NCI-H524 treated with DMSO at 0.1 percent for 48 hours (cell line): ENCODE measurements around the gene FGB.
"Not testable (repeated sequence)": the region's sequence is repeated elsewhere in the genome, so short reads cannot be mapped to it uniquely, and the experiment has no call there.

ENCODE experiments used
- DNase-seq: peaks from one replicate; lab custom pipeline; 2025; lab: John Stamatoyannopoulos, UW

FGB gene

GRCh38 chr4:154597281-154597680 is 34.5 kb downstream of the FGB start:
- DNase-seq: not testable (repeated sequence)

GRCh38 chr4:154597798-154598774 is 35.3 kb downstream of the FGB start:
- no peak for DNase-seq

GRCh38 chr4:154602404-154603020 is 39.7 kb downstream of the FGB start:
- DNase-seq: no peak

GRCh38 chr4:154603033-154603943 is 40.5 kb downstream of the FGB start:
- no peak for DNase-seq

GRCh38 chr4:154604696-154605200 is 41.9 kb downstream of the FGB start:
- DNase-seq: no peak

DNA sequence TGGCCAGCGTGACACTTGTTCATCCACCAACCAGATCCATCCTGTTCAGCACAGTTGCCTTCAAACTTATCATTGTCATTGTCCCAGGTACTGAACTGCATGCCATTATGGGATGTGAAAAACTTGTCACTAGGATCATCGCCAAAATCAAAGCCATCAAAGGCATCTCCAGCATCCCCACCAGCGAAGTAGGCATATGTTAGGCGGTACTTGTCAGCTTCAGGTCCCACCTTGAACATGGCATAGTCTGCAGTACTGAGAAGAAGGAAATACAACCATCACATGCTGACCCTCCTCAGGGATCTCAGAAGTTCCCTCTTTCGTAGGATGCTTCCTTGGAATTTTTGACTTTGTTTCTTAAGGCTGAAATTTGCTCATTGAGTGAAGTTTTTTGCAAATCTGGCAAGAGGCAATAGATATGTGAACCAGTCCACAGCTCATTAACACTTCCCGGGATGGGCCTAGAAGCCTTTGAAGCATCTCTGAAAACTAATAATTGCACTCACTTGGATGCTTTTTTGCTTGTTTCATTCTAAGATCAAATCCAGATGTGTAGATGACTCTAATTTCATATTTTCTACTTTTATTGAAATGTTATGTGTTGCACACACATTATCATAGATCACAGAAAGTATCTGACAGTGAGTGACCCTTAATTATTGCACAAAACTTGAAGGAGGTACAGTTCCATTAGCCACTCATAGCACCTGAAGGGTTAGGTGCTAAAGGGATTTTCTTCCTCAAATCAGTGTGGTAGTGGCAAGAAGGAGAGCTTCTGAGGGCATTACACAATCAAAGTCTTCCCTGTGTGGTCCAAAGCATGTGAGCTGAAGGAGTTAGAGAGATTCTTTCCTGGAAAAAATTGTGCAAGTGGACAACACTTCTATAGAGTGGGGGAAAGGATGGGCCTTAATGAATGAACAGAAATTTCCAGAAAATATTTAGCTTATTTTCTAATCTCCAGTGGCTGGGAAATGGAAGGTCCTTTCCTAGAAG is 44.2 kb downstream of the FGB start:
- DNase-seq: no peak

GRCh38 chr4:154608361-154609252 is 45.8 kb downstream of the FGB start:
- DNase-seq: no peak

- no peak for DNase-seq
Measured at GRCh38 chr4:154609532-154609931, 46.7 kb downstream of the FGB start.

GRCh38 chr4:154610582-154610981 is 47.8 kb downstream of the FGB start:
- DNase-seq: no peak

DNA sequence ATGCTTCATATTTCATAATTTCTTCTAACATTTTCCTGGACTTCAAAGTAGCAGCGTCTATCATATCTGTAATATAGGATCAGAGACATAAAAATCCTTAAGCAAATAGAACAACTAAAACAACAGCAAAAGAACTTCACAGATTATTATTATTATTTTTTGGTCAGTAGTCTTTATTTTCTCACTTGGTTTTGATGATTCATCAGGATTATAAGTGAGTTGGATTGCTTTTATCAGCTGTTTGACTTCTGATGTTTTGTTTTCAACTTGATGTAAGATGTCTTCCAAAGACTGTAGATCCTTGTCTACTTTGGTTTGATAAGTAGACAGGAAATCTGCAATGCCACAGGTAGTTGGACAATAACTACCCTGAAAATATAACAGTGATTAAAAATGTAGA is 49.0 kb downstream of the FGB start:
- DNase-seq: no peak

- DNase-seq: no peak
Measured at GRCh38 chr4:154612472-154613414, 49.9 kb downstream of the FGB start, which contains the start of gene FGG. Gene FGG, minus strand, starts transcription at chr4:154612656. Its CDS starts 47 bp downstream, at chr4:154612609.

DNA sequence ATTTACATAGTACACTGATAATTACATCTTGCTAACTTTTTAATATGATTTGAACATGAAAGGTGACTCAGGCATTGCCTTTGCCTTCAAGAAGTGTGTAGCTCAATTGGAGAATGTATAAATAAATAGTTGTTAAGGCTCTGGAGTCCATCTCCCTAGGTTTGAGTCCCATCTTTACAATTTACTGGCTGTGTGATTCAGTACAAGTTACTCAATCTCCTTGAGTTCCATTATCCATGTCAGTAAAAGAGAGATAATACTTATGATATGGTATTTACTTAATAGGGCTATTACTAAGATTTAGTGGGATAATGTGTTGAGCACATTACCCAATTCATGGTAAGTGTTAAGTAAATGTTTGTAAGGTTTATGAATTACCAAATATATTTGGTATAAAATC is 51.5 kb downstream of the FGB start:
- DNase-seq: no peak

DNA sequence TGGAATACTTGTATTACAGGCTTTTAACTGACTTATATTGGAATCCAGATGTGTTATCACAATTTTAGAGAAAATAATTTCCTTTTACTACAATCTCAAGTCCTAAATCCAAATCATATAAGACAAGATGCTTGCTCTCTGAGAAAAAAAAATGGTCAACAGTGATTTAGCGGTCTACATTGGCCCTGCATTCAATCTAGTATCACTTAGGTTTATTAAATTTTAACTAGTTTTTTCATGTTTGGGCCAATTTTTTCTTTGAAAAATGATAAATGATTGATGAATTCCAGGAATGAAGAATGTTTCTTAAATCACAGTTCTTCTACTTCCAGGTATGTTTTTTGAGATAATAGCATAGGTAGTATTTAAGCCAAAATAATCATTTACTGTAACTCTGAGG is 52.4 kb downstream of the FGB start:
- DNase-seq: no peak

- no peak for DNase-seq
Measured at GRCh38 chr4:154616287-154616686, 53.5 kb downstream of the FGB start.

DNA sequence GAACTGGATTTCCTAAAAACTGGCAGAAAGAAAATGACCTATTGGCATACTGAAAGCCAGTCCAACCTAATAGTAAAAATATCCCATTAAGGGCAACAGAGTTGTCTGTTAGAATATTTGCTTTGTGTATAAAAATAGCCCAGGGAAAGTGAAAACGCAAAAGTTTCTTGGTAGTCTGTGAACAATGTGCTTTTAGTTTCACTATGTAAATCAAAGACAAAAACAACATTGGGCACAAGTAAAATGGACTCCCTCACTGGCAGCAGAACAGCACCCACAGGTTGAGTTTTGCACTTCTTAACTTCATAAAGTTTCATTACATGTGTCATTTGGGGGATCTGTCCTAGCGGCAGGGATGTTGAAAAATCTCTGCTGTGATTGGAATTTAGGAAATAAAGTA is 53.9 kb downstream of the FGB start:
- no peak for DNase-seq

DNA sequence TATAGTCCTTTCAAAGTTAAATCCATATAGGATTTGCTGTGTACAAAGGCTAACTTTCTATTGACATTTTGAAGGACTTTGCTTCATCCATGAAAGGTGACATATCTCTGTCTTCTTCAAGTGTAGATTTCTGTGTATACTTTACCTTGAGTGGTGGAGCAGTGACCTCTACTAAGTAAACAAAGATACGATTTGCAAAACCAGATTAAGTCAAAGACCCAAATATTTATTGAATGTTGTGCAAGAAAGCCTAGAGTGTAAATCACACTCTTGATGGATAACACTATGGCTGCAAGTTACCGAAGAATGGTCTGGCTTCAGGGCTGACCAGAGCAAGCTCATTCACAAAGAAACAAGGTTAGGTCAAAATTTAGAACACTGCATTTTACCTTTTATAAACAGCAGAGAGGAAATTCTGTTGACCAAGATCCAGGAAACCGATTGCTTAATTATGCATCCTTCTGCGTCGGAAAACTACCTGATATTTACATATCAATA is 55.1 kb downstream of the FGB start:
- DNase-seq: no peak

DNA sequence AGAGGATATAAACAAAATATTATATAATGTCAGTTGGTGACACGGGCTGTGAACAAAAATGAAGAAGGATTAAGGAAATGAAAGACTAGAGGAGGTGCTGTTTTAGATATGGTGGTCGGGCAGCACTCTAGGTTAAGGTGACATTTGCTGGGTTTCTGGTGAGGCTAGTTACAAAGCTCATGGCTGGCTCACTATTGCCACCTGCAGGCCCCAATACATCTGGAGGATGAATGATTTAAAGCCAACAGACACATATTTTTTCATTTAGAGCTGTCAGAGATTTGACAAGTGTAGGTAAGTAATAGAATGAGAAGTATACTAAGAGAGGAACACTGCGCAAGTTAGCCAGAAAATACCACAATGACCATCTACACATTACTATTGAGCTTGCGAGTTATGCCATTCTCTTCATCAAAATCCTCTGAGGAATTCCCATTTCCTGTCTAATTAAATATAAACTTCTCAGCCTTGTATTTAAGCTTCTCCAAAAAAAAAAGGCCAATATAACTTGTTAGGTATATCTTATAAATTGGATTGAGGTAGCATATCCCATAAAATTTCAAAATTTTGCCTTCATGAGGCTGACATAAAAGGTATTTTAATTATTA is 56.0 kb downstream of the FGB start:
- no peak for DNase-seq

DNA sequence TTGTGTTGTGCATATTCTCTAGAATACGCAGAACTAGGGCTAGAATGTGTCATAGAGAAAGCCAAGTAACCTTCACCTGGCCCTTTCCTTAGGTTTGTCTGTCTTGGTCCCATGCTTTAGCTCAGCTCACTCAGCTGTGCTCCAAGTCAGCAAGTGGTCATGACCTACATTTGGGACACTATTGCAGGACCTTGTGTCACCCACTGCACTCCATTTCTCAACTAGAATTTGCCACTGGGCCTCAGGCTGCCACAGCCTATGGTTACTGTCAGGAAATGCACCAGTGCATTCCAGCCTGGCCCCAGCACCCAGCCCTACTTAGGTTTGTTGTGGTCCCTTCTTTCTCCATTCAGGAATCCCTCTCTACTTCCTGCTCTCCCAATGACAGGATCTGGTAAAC is 57.3 kb downstream of the FGB start:
- DNase-seq: no peak
